NCI-H2196 (cell line): Measurements from ENCODE around the gene CLIC6.

ENCODE experiments used
- DNase-seq: peaks from one replicate; lab custom pipeline; 2025; ENCODE audit not compliant: unreplicated experiment; lab: John Stamatoyannopoulos, UW

CLIC6 gene

GRCh38 chr21:34724131-34724856 is 55.5 kb downstream of the CLIC6 start:
- no peak for DNase-seq

GRCh38 chr21:34724857-34725195 is 56.0 kb downstream of the CLIC6 start:
- no peak for DNase-seq

GRCh38 chr21:34726627-34727337 is 58.0 kb downstream of the CLIC6 start:
- no peak for DNase-seq

- peak; percentile 82 for DNase-seq
These were observed 59.7 kb downstream of the CLIC6 start for GRCh38 chr21:34728479-34728878.

GRCh38 chr21:34730194-34730593 is 61.4 kb downstream of the CLIC6 start:
- no peak for DNase-seq

- DNase-seq = no peak
These were observed 62.1 kb downstream of the CLIC6 start for GRCh38 chr21:34730756-34731445.

- no peak for DNase-seq
These were observed 63.6 kb downstream of the CLIC6 start for GRCh38 chr21:34732388-34732821.

- no peak for DNase-seq
These were observed 65.1 kb downstream of the CLIC6 start for GRCh38 chr21:34733852-34734251.

GRCh38 chr21:34734696-34735095 is 65.9 kb downstream of the CLIC6 start:
- no peak for DNase-seq

- DNase-seq = no peak
These were observed 67.5 kb downstream of the CLIC6 start for GRCh38 chr21:34736116-34736874.

- DNase-seq = no peak
These were observed 68.3 kb downstream of the CLIC6 start for GRCh38 chr21:34737115-34737514.

- DNase-seq = no peak
These were observed 71.4 kb downstream of the CLIC6 start for GRCh38 chr21:34740198-34740597.

- DNase-seq = no peak
These were observed 74.5 kb downstream of the CLIC6 start for GRCh38 chr21:34743285-34743684.

GRCh38 chr21:34743831-34744230 is 75.0 kb downstream of the CLIC6 start:
- no peak for DNase-seq

- no peak for DNase-seq
These were observed 76.0 kb downstream of the CLIC6 start for GRCh38 chr21:34744801-34745200.

GRCh38 chr21:34745557-34746255 is 76.9 kb downstream of the CLIC6 start:
- peak; percentile 86 for DNase-seq

GRCh38 chr21:34748862-34749261 is 80.1 kb downstream of the CLIC6 start:
- no peak for DNase-seq

- DNase-seq = no peak
These were observed 86.2 kb downstream of the CLIC6 start for GRCh38 chr21:34754690-34755647.

GRCh38 chr21:34761758-34762330 is 93.0 kb downstream of the CLIC6 start:
- no peak for DNase-seq
